ENCODE results near the gene BMERB1.
"Not testable (repeated sequence)": the region's sequence is repeated elsewhere in the genome, so short reads cannot be mapped to it uniquely, and the experiment has no call there.

Gene BMERB1

DNA sequence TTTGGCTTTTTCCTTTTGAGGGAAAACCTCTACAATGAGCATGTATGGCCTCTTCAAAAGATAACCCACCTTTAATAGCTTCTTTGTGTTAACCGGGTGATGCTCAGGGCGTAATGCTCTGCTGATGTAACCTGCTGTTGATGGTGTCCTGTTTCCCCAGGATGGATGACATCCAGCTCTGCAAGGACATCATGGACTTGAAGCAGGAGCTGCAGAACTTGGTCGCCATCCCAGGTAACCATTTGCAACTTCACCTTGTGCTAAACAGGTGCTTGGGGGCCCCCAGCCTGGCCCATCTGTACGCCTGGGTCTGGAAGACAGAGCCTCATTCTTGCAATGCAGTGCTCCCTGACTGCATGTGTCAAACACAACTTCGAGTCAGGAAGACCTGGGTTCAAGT is 133.4 kb downstream of the BMERB1 start:
- DNase-seq, result no peak

DNA sequence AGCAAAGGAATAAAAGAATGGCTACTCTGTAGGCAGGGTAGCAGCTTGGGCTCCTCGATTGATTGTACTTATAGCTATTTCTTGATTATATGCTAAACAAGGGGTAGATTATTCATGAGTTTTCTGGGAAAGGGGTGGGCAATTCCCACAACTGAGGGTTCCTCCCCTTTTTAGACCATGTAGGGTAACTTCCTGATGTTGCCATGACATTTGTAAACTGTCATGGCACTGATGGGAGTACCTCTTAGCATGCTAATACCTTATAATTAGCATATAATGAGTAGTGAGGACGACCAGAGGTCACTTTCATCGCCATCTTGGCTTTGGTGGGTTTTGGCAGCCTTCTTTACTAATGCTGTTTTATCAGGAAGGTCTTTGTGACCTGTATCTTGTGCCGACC is 136.3 kb downstream of the BMERB1 start:
- DNase-seq, result not testable (repeated sequence)

DNA sequence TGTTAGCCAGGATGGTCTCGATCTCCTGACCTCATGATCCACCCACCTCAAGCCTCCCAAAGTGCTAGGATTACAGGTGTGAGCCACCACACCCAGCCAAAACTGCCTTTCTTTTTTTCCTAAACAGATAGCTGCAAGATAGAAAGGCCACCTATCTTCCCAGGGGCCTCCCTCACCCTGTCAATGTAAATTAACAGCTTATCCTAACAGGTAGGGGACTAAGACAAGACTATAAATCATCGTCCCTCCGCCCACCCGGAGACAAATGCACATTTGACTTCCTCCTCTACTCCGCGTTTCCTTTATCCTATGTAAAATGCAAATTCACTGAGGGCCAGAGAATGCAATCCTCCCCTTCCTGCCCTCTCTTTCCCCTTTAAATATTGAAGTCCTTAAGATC is 137.2 kb downstream of the BMERB1 start:
- DNase-seq, result no peak

DNA sequence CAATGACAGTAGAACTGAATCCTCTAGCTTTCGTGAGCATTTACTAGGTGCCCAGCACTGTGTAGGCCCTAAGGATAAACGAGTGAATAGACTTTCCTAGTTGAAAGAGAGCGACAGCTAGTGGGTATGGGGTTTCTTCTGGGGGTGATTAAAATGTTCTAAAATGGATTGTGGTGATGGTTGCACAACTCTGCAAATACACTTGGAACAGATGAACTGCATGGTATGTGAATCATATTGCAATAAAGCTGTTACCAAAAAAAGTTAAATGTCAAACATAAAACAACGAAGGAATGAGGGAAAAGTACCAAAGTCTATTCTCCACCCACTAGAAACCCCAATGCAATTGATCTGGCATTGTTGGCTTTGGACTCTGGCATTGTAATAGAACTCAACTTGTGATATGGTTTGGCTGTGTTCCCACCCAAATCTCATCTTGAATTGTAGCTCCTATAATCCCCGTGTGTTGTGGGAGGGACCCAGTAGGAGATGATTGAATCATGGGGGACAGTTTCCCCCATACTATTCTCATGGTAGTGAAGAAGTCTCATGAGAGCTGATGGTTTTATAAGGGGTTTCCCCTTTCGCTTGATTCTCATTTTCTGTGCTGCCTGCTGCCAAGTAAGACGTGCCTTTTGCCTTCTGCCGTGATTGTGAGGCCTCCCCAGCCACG is 138.1 kb downstream of the BMERB1 start:
- DNase-seq, result no peak

DNA sequence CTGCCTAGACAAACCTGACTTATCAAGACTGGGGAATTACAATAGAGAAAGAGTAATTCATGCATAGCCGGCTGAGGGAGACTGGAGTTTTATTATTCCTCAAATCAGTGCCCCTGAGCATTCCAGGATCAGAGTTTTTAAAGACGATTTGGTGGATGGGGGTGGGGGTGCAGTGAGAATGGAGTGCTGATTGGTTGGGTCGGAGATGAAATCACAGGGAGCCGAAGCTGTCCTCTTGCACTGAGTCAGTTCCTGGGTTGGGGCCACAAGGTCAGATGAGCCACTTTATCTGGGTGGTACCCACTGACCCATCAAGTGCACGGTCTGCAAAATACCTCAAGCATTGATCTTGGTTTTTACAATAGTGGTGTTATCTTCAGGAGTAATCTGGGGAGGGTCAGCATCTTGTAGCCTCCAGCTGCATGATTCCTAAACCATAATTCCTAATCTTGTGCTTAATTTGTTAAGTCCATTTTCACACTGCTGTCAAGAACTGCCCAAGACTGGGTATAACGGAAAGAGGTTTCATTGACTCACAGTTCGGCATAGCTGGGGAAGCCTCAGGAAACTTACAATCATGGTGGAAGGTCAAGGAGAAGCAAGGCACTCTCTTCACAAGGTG is 139.0 kb downstream of the BMERB1 start:
- no peak for DNase-seq

DNA sequence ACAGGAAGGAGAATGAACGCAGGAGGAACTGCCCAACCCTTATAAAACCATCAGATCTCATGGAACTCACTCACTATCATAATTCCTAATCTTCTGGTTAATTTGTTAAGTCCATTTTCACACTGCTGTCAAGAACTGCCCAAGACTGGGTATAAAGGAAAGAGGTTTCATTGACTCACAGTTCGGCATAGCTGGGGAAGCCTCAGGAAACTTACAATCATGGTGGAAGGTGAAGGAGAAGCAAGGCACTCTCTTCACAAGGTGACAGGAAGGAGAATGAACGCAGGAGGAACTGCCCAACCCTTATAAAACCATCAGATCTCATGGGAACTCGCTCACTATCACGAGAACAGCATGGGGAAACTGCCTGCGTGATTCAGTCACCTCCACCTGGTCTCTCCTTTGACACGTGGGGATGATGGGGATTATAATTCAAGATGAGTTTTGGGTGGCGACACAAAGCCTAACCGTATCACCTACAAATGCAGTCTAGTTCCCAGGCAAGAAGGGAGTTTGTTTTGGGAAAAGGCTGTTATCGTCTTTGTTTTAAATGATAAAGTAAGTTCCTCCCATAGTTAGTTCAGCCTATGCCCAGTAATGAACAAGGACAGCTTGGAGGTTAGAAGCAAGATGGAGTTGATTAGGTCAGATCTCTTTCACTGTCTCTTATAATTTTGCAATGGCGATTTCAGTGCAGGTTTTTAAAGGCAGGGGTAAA is 139.7 kb downstream of the BMERB1 start:
- not testable (repeated sequence) for DNase-seq

DNA sequence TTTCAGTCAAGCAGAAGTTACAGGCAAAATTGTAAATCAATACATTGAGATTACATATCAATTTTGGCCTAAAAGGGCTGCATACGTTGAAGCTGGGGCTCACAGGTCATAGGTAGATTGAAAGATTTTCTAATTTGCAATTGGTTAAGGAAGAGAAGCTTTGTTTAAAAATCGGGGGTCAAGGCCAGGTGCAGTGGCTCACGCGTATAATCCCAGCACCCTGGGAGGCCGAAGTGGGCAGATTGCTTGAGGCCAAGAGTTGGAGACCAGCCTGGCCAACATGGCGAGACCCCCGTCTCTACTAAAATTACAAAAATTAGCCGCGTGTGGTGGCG is 140.2 kb downstream of the BMERB1 start:
- DNase-seq, result no peak

DNA sequence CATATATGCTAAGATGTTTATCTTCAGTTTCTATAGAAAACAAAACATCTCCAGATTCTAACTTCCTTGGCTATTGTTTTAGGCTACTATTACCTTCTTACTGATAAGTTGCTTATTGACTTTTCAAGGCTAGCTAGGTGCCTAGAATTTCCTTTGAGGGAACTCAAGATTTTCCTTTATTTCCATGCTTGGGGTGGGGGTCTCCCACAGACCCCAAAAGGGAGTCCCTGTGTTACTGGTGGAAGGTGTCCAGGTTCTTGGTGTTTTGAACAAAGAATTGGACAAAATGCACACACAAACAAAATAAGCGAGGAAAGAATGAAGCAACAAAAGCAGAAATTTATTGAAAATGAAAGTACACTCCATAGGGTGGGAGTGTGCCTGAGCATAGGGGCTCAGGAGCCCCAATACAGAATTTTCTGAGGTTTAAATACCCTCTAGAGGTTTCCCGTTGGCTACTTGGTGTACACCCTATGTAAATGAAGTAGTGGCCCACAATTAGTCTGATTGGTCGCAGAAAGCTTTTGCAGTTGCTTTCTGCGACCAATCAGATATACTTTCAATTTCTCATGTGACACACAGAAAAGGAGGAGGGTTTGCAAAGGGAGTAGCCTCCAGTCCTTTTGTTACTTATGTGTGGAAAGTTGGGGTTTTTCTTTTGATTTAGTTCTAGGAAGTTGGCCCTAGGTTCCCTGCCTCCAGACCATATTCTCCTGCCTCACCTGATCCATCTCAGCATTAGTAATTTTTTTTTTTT is 141.1 kb downstream of the BMERB1 start:
- no peak for DNase-seq

DNA sequence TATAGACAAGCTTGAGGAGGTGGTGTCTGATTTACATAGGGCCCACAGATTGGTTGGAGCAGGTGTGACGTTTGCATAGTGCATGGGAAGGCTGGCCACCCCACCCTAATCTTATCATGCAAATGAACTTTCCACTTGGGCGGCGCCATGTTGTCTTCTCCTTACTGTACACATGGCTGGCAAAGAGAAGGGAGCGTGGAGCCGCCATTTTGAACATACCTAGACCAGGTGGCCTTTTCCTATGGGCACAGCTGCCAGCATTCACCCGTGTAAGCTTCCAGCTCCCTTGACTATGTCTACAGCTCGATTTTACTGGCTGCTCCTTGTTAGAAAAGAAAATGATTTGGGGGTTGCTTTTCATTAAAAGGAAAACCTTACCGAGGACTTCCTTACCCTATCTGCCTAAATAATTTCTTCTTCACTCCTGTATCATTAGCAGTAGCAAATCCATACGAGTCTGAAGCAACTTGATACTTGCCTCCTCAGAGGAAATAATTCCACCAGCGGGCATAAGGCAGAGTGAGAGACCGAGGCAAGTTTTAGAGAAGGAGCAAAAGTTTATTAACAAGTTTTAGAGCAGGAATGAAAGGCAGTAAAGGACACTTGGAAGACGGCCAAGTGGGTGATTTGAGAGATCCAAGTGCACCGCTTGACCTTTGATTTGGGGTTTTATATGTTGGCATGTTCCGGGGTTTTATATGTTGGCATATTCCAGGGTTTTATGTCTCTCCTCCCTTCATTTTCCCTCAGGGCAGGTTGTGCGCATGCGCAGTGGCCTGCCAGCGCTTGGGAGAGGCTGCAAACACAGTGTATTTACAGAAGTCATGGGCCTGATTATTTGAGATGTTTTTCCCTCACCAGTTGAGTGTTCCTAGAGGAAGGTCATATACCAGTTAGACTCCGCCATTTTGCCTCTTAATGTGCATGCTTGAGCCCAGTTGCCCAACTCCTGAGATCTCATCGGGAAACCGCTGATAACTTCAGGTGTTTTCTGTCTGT is 142.9 kb downstream of the BMERB1 start:
- no peak for DNase-seq

DNA sequence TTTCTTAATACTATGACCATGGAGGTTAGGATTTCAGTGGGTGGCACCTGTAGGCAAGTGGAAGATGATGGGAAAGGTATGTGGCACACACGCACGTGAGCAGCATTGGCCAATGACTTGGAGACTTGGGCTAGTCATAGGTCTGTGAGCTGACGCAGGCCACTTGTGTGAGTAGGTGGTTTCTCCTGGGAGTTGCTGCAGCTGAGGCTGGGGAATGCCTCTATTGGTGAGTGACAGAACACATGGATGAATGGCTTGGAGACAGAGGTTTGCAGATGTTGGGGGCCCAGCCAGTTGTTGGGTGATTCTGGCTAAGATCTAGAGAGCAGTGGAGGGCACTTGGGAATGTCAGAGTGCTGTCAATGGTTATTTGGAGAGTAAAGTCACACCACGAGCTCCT is 144.4 kb downstream of the BMERB1 start:
- DNase-seq, result no peak

DNA sequence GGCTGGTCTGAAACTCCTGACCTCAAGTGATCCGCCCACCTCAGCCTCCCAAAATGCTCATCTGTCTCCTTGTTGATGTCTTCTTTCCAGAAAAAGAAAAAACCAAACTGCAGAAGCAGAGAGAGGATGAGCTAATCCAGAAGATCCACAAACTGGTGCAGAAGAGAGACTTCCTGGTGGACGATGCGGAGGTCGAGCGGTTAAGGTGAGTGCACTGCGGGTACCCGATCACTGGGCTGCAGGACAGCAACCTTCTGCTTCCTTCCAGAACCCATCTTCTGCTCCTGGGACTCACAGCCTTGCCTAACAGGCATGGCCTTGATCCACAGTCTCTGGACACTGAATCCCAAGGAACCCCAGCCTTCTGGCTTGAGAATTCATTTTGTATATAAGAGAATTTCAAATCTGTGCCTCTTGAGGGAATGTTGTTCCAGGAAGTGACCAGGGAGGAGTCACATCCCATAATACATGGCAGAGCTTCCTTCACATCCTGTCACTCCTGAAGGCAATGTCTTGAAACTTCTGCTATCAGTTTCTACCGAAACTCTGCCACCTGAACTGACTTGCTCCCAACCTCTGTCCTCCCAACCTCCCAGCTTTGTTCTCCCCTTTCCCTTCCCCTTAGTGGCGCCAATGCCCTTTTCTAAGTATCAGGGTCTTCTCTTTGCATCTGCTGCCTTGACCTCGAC is 146.9 kb downstream of the BMERB1 start:
- no peak for DNase-seq

DNA sequence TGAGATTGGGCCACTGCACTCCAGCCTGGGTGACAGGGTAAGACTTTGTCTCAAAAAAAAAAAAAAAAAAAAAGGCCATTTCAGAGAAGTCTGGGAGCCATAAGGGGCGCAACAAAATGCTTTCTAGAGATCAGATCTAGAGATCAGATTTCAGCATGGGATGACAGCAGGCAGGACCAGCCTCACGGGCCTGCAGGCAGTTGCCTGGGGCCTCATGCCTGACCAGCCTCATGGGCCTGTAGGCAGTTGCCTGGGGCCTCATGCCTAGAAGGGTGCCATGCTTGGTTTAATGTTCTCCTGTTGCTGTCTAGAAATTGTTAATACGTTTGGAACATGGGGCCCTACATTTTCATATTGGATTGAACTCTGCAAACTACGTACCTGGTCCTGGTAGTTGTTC is 149.1 kb downstream of the BMERB1 start:
- no peak for DNase-seq

DNA sequence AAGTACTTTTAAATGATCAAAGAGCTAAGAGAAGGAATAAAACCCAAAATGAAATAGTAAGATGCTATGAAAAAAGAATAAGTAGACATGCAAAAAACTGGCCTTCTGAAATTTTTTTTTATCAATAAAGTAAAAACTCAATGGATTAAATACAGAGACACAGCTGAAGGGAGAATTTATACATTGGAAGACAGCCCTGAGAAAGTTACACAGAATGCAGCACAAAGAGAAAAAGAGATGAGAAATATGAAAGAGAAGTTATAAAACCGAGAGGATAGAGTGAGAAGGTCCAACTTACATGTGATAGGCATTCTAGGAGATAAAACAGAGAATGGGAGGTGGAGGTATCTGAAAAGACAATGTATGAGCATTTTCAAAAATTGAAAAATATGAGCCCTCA is 151.6 kb downstream of the BMERB1 start:
- DNase-seq, result no peak

DNA sequence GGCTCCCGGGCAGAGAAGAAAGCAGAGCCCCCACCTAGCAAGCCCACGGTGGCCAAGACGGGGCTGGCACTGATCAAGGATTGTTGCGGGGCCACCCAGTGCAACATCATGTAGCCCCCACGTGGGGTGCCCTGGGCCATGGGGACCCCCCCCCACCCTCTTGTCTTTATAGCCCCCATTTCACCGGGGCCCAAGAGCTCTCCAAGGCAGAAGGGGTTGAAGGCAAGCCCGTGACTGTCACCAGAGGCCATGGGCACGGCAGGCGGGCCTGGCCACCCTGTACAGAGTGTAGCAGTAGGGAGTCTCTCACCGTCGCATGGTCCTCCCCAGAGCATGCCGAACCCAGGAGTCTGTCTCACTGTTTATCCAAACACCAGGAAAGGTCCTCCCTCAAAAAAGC is 152.3 kb downstream of the BMERB1 start:
- no peak for DNase-seq

DNA sequence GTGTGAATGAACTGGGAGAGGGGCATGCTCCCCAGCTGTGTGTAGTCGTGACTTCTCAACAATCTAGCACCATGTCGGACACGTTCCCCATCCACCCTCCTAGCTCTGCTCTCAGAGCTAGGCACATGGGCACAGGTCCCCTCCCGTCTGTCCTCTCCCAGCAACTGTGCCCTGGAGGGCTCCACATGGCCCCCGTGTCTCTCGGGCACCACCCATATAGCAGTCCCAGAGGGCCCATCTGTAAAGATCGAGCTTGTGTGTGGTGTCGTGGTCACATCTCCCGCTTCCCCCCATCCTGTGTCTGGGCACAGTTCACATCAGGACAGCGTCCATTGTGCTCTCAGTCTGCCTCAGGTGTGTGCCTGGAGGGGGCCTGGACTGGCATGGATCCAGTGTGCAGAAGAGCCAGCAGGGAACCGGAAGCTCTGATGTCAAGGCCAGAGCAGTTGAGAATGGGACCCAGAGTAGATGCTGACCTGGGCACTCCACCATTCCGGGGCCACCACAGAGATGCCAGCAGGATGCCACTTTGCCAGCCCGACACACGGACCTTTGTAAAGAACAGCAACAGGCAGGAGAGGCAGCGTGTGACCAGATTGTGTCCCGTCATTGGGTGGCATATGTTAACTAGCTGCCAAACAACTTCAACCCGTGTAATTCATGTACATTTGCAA is 152.9 kb downstream of the BMERB1 start:
- no peak for DNase-seq

DNA sequence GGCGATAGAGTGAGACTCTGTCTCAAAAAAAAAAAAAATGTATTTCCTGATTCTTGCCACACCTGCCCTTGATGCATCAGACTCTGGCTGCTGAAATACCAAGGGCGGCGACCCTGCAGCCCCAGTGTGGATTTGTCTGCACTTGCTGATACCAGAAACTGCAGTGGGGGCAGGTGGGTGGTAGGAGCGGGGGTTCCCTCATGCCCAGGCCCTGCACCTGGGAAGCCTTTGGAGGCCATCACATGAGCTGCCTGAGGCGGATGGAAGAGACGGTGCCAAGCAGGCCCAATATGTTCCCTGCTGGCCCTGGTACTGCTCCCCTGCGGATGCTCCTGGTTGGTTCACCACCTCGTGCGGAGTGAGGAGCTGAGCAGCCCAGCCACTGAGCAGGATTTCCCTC is 157.9 kb downstream of the BMERB1 start:
- no peak for DNase-seq

DNA sequence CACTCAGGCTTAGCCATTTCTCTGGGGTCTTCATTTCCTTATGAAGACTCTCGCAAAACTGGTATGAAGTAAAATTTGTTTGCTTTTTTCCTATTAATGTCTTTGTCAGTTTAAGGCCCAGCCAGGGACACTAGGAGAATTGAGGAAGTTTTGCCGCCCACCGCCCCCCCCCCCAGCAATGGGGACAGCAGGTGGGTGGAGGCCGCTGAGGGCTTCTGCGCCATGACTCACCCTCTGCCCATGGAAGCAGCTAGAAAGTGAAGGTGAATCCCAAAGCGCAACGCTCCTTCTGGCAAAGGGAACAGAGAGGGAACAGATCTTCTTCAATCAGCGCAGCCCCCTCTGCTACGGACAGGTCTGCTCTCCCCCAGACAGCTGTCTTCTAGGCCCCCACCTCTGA is 158.8 kb downstream of the BMERB1 start:
- no peak for DNase-seq

DNA sequence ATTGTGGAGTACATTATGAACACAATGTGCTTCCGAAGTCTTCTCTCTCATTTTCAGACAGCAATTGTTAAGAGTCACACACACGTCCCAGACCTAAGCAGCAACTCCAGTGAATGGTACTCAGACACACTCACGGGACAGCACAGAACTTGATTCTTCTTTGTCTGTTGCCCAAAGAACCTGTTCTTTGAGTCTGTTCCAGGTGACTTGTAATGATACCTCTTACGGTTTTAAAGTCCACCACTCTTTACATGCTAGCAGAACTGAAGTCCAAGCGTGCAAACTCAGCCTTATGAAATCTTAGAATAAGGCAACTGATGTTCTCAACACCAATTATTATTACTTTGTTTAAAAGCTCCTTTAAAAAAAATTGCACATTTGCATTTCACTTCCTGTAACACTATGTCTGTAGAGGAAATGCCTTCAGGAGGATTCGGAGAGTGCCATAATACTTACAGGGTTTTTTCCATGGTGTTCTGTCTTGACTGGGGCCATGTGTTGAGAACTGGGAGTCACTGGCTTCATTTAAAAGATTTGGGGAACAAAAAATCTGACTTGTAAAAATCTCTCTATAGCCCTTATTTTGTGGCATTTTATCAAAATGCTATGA is 160.4 kb downstream of the BMERB1 start:
- no peak for DNase-seq

DNA sequence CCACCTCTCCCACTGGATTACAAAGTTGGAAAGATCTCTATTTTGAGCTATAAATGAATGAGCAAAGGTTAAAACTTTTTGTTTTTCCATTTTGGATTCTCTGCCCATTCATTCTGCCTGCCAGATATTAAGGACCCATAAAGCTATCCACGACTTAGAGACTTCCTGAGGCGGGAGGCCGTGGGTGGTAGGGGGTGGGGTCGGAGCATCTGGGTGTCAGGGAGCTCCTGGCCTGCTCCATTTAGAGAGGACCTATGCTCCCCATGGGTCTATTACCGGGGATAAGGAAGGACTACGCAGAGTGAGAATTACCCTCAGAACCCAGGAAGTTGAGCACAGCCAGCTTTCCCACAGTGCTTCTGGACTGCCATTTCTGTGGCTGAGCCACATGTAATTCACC is 162.7 kb downstream of the BMERB1 start:
- DNase-seq, result no peak

DNA sequence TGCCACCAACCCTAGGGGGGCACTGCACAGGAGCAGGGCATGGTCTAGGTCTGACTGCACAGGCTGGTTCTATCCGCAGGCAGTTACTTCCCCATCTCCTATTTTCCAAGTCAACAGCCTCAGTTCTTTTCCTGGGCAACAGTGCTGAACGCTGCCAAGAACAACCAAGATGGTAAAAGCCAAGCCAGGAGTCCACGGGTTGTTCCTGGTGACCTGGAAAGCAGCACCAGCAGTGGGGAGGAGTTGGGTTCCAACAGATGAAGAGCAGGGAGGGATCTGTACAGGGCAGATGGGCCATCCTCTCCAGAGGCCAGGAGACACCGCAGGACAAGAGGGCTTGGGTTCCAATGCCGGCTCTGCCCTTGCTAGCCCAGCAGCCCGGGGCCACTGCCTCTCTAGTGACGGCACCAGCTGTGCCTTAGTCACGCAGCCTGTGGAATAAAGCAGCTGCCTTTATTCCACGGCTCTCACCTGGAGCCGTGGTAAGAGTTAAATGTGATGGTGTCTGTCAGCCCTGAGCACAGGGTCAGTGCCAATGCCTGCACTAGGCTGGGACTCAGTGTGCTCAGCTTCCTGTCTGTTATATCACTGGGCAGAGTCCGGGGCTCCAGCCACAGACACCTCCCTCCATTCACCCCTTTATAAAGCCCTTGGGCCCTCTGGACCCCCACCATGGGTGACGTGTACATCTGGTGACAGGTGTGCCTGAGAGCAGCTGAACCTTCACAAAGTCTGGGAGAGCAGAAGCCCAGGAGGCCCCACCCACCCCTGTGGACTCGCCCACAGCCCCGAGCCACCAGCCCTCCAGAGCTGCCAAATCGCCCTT is 163.6 kb downstream of the BMERB1 start:
- no peak for DNase-seq

Data from activated effector memory CD4-positive, alpha-beta T cell treated with anti-CD3 and anti-CD28 coated beads, Interleukin-2, amount 50 U/mL, for 16 hours (primary cell).